Neuronal stem cell (in vitro differentiated cells): ENCODE results near the gene RAB11B.
"Not testable (repeated sequence)": the region's sequence is repeated elsewhere in the genome, so short reads cannot be mapped to it uniquely, and the experiment has no call there.

Experiments
- DNase-seq: peaks from one replicate; pipeline ENCODE4 v3.0.0-alpha.2; 2013; ENCODE audit warnings: low spot score
- H2AFZ ChIP-seq: one replicate; pipeline ENCODE4 v1.6.1; 2013; ENCODE audit warnings: mild to moderate bottlenecking, low read length, inconsistent platforms
- H2AK5ac ChIP-seq: 2 replicates; pipeline ENCODE4 v1.6.1; 2013; ENCODE audit warnings: low read depth, mild to moderate bottlenecking, inconsistent platforms, low read length, moderate library complexity, mixed read lengths
- H2BK120ac ChIP-seq: 2 replicates; pipeline ENCODE4 v1.6.1; 2013; ENCODE audit warnings: low read depth, mild to moderate bottlenecking, inconsistent platforms, low read length, moderate library complexity, mixed read lengths
- H2BK12ac ChIP-seq: one replicate; pipeline ENCODE4 v1.6.1; 2013; ENCODE audit warnings: low read length, inconsistent platforms
- H2BK15ac ChIP-seq: 2 replicates; pipeline ENCODE4 v1.6.1; 2013; ENCODE audit warnings: mild to moderate bottlenecking, low read length, inconsistent platforms, mixed read lengths
- H2BK5ac ChIP-seq: one replicate; pipeline ENCODE4 v1.6.1; 2013; ENCODE audit warnings: inconsistent platforms, mild to moderate bottlenecking, low read length, moderate library complexity
- H3K14ac ChIP-seq: one replicate; pipeline ENCODE4 v1.6.1; 2013; ENCODE audit warnings: low read length, inconsistent platforms
- H3K18ac ChIP-seq: 2 replicates; pipeline ENCODE4 v1.6.1; 2013; ENCODE audit warnings: low read length, inconsistent platforms
- H3K23ac ChIP-seq: 2 replicates; pipeline ENCODE4 v1.6.1; 2013; ENCODE audit warnings: low read depth, mild to moderate bottlenecking, mixed read lengths, low read length, inconsistent platforms; ENCODE audit not compliant: poor library complexity
- H3K27ac ChIP-seq: replicated peaks from 3 replicates; pipeline ENCODE4 v1.5.1; 2013; ENCODE audit warnings: low read length, inconsistent platforms
- H3K27me3 ChIP-seq, 3 experiments: 2 replicates each; pipeline ENCODE4 v1.6.1; 2013; ENCODE audit warnings: low read length in 3 of 3, mild to moderate bottlenecking in 2 of 3, inconsistent platforms in 1 of 3, low read depth in 1 of 3, mixed read lengths in 1 of 3, moderate library complexity in 1 of 3; ENCODE audit not compliant: control insufficient read depth in 3 of 3, insufficient read depth in 3 of 3
- H3K36me3 ChIP-seq, 2 donors: replicated peaks in 1 of 2; 2 replicates each; pipeline ENCODE4 v1.6.1; 2013; ENCODE audit warnings: low read length in 2 of 2; ENCODE audit not compliant: control insufficient read depth in 2 of 2, insufficient read depth in 2 of 2
- H3K4ac ChIP-seq: 2 replicates; pipeline ENCODE4 v1.6.1; 2013; ENCODE audit warnings: inconsistent platforms, mild to moderate bottlenecking, low read length, moderate library complexity
- H3K4me1 ChIP-seq, 2 donors: 1 replicate in 1 of 2; 2 replicates in 1 of 2; pipeline ENCODE4 v1.6.1; 2013; ENCODE audit warnings: low read length in 2 of 2, low read depth in 1 of 2; ENCODE audit not compliant: control insufficient read depth in 2 of 2, insufficient read depth in 1 of 2
- H3K4me2 ChIP-seq: one replicate; pipeline ENCODE4 v1.6.1; 2013; ENCODE audit warnings: mild to moderate bottlenecking, low read length, inconsistent platforms; ENCODE audit not compliant: insufficient read depth, poor library complexity, severe bottlenecking
- H3K4me3 ChIP-seq, 2 donors: 2 replicates each; pipeline ENCODE4 v1.5.1; 2013; ENCODE audit warnings: low read length in 2 of 2, mild to moderate bottlenecking in 2 of 2, inconsistent platforms in 1 of 2, moderate library complexity in 1 of 2
- H3K79me1 ChIP-seq: one replicate; pipeline ENCODE4 v1.6.1; 2013; ENCODE audit warnings: low read depth, mild to moderate bottlenecking, inconsistent platforms, low read length, moderate library complexity
- H3K9ac ChIP-seq: one replicate; pipeline ENCODE4 v1.6.1; 2013; ENCODE audit warnings: mild to moderate bottlenecking, low read depth, low read length, inconsistent platforms; ENCODE audit not compliant: poor library complexity
- H3K9me3 ChIP-seq, 2 donors: replicated peaks in 1 of 2; 2 replicates each; pipeline versions ENCODE3 to v1.6.1; 2013; ENCODE audit warnings: low read length in 2 of 2, mild to moderate bottlenecking in 2 of 2, inconsistent platforms in 1 of 2, low read depth in 1 of 2, mixed read lengths in 1 of 2, moderate library complexity in 1 of 2; ENCODE audit not compliant: control insufficient read depth in 2 of 2, insufficient read depth in 1 of 2
- H4K8ac ChIP-seq: one replicate; pipeline ENCODE4 v1.6.1; 2013; ENCODE audit warnings: low read depth, mild to moderate bottlenecking, inconsistent platforms, low read length, moderate library complexity
- H4K91ac ChIP-seq: one replicate; pipeline ENCODE4 v1.6.1; 2013; ENCODE audit warnings: low read length, low read depth, mild to moderate bottlenecking, inconsistent platforms; ENCODE audit not compliant: poor library complexity
- WGBS, 2 donors: extraction: QIAGEN DNeasy Blood & Tissue Kit; methylation state at CpG; one replicate each; pipeline ENCODE4 v1.1.7; 2013; ENCODE audit warnings: missing lambda C conversion rate in 2 of 2, mixed read lengths in 1 of 2; ENCODE audit not compliant: insufficient read length in 2 of 2, insufficient replicate concordance in 1 of 2; ENCODE audit errors: extremely low coverage in 2 of 2; 5-methylcytosine and 5-hydroxymethylcytosine counted together

The RAB11B gene

DNA sequence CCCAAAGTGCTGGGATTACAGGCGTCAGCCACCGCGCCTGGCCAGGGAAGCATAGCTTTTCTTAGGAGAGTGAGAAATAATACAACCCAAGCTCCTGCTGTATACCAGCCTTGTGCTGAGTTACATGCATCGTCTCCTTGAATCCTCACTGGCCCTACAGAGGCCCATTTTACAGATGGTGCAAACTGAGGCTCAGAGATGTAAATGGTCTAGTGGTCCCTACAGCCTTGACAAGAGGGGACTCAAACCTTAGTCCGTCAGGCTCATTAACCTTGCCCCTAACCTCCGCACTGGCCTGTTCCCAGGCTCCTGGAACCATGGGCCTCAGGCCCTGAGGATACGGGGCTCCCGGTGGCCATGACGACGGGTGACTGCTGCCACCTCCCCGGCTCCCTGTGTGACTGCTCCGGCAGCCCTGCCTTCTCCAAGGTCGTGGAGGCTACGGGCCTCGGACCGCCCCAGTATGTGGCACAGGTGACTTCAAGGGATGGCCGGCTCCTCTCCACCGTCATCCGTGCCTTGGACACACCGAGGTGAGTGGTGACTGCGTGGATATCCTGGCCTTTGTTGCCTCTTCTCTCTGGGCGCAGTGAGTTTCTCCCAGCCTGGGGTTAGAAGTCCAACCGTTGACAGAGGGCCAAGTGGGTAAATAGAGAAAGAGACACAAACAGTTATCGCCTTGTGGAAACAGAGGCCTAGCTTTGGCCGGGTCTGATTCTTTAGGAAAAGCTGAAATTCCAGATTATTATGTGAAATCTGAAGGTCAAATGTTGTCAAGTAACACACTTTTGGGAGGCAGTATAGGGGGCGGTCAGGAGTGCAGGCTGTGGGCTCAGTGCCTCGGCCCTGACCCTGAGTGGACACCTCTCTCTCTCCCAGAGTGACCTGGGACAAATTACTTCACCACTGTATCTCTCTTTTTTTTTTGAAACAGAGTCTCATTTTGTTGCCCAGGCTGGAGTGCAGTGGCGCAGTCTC is 31.6 kb downstream of the RAB11B start:
- no peak for DNase-seq
- Histone ChIP-seq H3K4me1 (peaks cover 2 to 4% of the 10 kb centered on the region in 2 donors), H3K4me2 (no peak overlapping the region), H4K8ac (no peak overlapping the region), H3K9ac (peak overlapping the region; percentile 10), H3K79me1 (no peaks in the 10 kb centered on the region), H2AK5ac (peak overlapping the region; percentile 78), H3K36me3 (no peaks in the 10 kb centered on the region), H3K18ac (peak overlapping the region; percentile 32), H2BK5ac (no peak overlapping the region), H2AFZ (no peak overlapping the region), H2BK120ac (no peak overlapping the region), H2BK12ac (no peak overlapping the region), H3K4ac (no peak overlapping the region), H3K9me3 (no peaks in the 10 kb centered on the region), H4K91ac (peak overlapping the region; percentile 40), H3K27ac (no peak overlapping the region), H3K27me3 (peaks cover 0 to 2% (median 0%) of the 10 kb centered on the region in 3 experiments), H3K14ac (no peak overlapping the region), H2BK15ac (no peak overlapping the region), H3K4me3 (no peak overlapping the region), H3K23ac (no peak overlapping the region)
- WGBS, 2 donors = no CpG with 5 or more reads among the region's 28 CpGs

DNA sequence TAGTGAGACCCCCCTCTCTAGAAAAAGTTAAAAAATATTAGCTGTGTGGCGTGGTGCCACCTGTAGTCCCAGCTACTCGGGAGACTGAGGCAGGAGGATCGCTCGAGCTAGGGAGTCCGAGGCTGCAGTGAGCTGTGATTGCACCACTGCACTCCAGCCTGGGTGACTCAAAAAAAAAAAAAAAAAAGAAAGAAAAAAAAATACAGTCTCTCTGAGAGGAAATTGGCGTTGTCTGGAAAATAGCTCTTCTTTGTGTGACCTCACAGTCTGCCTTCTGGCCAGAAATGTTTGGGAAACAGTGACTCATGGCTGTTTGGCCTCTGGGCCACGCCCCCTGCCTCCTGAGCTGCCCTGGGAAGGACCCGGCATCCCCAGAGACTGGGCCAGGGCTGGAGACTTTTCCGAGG is 33.7 kb downstream of the RAB11B start:
- Histone ChIP-seq H2AFZ (peak overlapping the region; percentile 58), H3K23ac (no peak overlapping the region), H3K4me1 (peaks cover 0 to 4% of the 10 kb centered on the region in 2 donors), H3K27ac (peak overlapping the region; percentile 19), H2AK5ac (no peak overlapping the region), H2BK5ac (no peak overlapping the region), H4K91ac (no peak overlapping the region), H2BK120ac (no peak overlapping the region), H3K14ac (no peak overlapping the region), H3K9ac (no peak overlapping the region), H2BK12ac (no peak overlapping the region), H3K79me1 (no peaks in the 10 kb centered on the region), H3K18ac (no peak overlapping the region), H3K9me3 (no peaks in the 10 kb centered on the region), H3K4me3 (no peak overlapping the region), H3K4me2 (no peak overlapping the region), H2BK15ac (no peak overlapping the region), H3K36me3 (no peaks in the 10 kb centered on the region), H4K8ac (no peak overlapping the region), H3K27me3 (no peaks in the 10 kb centered on the region), H3K4ac (no peak overlapping the region)
- peak; percentile 41 for DNase-seq
- WGBS, 2 donors = no CpG with 5 or more reads among the region's 9 CpGs

GRCh38 chr19:8425331-8425730 is 35.2 kb downstream of the RAB11B start:
- H4K8ac ChIP-seq, H4K91ac ChIP-seq, H3K36me3 ChIP-seq, H2BK15ac ChIP-seq, H3K4ac ChIP-seq, H3K27ac ChIP-seq, H2BK12ac ChIP-seq, H2AK5ac ChIP-seq, H3K4me3 ChIP-seq, H2AFZ ChIP-seq, H3K23ac ChIP-seq, H3K9me3 ChIP-seq, H3K27me3 ChIP-seq, H3K9ac ChIP-seq, H2BK120ac ChIP-seq, H2BK5ac ChIP-seq, H3K14ac ChIP-seq, H3K4me2 ChIP-seq, H3K18ac ChIP-seq, DNase-seq, H3K79me1 ChIP-seq, H3K4me1 ChIP-seq: not testable (repeated sequence)
- WGBS, 2 donors = no CpG with 5 or more reads among the region's 6 CpGs

DNA sequence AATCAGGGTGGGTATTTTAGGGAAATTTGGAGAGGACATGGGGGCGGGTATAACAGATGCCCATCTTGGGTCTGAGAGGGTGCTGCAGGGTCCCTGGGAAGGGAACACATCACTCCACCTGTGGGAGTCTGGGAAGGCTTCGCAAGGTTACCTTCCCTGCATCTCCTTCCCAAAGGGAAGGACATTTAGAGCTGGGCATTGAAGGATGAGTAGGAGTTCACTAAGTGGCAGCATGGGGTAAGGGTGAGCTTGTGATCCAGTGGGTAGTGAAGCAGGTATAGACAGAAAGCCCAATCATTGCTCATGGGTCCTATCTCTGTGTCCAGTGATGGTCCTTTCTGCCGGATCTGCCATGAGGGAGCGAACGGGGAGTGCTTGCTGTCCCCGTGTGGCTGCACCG is 36.1 kb downstream of the RAB11B start:
- H3K14ac ChIP-seq = no peak overlapping the region
- no peak overlapping the region for H3K9ac ChIP-seq
- H3K4me2 ChIP-seq = no peak overlapping the region
- H3K4ac ChIP-seq = no peak overlapping the region
- no peak overlapping the region for H3K23ac ChIP-seq
- H3K4me3 ChIP-seq = no peak overlapping the region
- H3K18ac ChIP-seq = no peak overlapping the region
- no peaks in the 10 kb centered on the region for H3K79me1 ChIP-seq
- H2BK15ac ChIP-seq = no peak overlapping the region
- no CpG with 5 or more reads among the region's 7 CpGs for WGBS, 2 donors
- peaks cover 3 to 5% of the 10 kb centered on the region in 2 donors for H3K36me3 ChIP-seq
- peaks cover 0 to 4% of the 10 kb centered on the region in 2 donors for H3K4me1 ChIP-seq
- no peak overlapping the region for H2BK5ac ChIP-seq
- H4K91ac ChIP-seq = no peak overlapping the region
- no peaks in the 10 kb centered on the region for H3K9me3 ChIP-seq
- no peak overlapping the region for H4K8ac ChIP-seq
- no peak overlapping the region for H2BK120ac ChIP-seq
- no peak overlapping the region for H2AK5ac ChIP-seq
- no peak for DNase-seq
- no peak overlapping the region for H2BK12ac ChIP-seq
- no peak overlapping the region for H2AFZ ChIP-seq
- no peaks in the 10 kb centered on the region for H3K27me3 ChIP-seq
- no peak overlapping the region for H3K27ac ChIP-seq
